GM18505 (cell line): ENCODE data around the gene GIMAP2.
"Not testable (repeated sequence)": the region's sequence is repeated elsewhere in the genome, so short reads cannot be mapped to it uniquely, and the experiment has no call there.

Source experiments
- ATAC-seq: cut with Tn5 transposase; IDR thresholded peaks from one replicate; pipeline ENCODE4 v1.9.1; 2021; ENCODE audit not compliant: unreplicated experiment
- POLR2A ChIP-seq: IDR thresholded peaks from 4 replicates; pipeline ENCODE4 v1.6.1; 2011; ENCODE audit warnings: borderline replicate concordance; ENCODE audit not compliant: insufficient read depth, insufficient read length; ENCODE audit errors: extremely low read depth

GIMAP2 gene

GRCh38 chr7:150685219-150686029 is at the start of gene GIMAP2:
Gene GIMAP2 (plus strand): TSS chr7:150685706. CDS start chr7:150687060, 1,354 bp downstream.
- peak; percentile 39 for TF ChIP-seq POLR2A
- ATAC-seq: peak; percentile 90

- ATAC-seq: no peak
- no peak for TF ChIP-seq POLR2A
Measured at GRCh38 chr7:150641854-150642253, 43.7 kb upstream of the GIMAP2 start.

- no peak for ATAC-seq
- TF ChIP-seq POLR2A: no peak
Measured at GRCh38 chr7:150642926-150643325, 42.6 kb upstream of the GIMAP2 start.

DNA sequence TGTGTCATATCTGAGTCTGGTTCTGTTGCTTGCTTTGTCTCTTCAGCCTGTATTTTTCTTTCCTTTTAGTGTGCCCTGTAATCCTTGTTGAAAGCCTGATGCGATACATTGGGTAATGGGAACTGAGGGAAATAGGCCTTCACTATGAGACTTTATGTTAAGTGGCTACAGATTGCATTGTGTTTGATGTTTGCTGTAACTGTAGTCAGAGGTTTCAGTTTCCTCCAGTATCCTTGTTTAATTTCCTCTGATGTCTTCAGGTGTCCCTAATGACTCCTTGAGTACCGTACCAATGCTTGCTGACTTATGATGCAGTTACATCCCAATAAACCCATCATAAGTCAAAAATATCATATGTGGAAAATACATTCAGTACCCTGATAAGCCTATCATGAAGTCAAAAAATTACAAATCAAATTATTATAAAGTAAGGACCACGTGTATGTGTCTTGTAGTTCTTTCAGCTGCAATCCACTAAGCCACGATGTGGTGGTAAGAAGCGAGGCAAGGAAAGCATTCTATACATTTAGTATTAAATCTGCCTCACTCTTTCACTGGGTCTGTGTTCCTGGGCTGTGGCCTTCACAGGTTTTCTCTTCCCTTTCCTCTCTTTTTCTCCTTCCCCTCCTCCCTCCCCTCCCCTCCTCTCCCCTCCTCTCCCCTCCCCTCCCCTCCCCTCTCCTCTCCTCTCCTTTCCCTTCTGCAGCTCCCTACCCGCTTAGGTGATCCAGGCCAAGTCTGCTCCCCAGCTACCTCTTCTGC is 40.1 kb upstream of the GIMAP2 start:
- ATAC-seq: no peak
- no peak for TF ChIP-seq POLR2A

GRCh38 chr7:150648353-150649079 is 37.0 kb upstream of the GIMAP2 start:
- TF ChIP-seq POLR2A: peak; percentile 15
- ATAC-seq: no peak

DNA sequence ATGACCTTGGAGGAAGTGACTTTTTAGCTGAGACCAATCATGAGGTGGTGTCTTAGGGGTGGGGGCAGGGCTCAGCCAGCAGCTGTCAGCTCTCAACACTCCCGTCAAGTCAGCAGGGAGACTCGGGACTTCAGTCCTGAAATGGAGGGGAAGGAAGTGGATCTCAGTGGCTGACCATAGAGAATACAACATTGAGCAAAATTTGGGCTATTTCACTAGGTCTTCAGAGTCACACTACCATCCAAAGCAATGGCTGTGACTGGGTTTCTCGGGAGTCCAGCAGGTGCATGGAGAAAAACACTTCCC is 36.5 kb upstream of the GIMAP2 start:
- ATAC-seq: no peak

GRCh38 chr7:150654692-150655091 is 30.8 kb upstream of the GIMAP2 start:
- no peak for ATAC-seq
- no peak for TF ChIP-seq POLR2A

More for the DNA sequence above, 36.5 kb upstream of the GIMAP2 start:
- TF ChIP-seq POLR2A: no peak

GRCh38 chr7:150656047-150656446 is 29.5 kb upstream of the GIMAP2 start:
- ATAC-seq: no peak
- no peak for TF ChIP-seq POLR2A

- no peak for TF ChIP-seq POLR2A
- no peak for ATAC-seq
Measured at GRCh38 chr7:150657526-150657925, 28.0 kb upstream of the GIMAP2 start.

GRCh38 chr7:150660939-150661613 is 24.4 kb upstream of the GIMAP2 start:
- no peak for ATAC-seq
- no peak for TF ChIP-seq POLR2A

GRCh38 chr7:150662821-150663220 is 22.7 kb upstream of the GIMAP2 start:
- ATAC-seq: not testable (repeated sequence)

DNA sequence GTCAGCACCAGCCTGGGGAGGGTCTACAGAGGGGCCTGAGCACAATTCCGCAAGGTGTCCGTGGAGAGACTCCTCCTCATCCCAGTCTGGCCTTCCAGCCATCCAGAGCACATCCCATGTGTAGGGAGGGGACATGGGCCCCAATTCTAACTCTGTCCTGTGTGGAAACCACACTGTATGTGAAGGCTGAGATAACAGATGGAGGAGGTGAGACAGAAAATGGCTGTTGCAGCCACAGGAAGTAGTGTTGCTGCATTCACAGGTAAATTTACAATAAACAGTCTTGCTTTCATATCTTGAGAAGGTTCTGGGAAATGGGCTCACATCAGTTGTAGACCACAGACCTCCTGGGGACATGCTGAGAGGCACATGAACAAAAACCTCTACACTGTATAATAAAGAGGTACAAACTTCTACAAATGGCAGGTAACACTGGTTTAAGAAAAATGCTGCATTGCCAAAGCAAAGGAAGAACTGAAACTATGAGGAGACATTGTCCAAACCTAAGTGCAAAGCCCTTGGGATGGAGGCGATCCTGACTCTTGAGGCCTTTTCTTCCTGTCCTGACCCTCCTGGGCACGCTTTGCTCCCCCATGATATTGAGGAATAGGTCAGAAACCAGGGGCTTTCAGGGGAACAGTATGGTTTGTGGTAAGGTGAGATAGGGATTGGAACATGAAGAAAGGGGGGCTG is 21.6 kb upstream of the GIMAP2 start:
- ATAC-seq: no peak
- no peak for TF ChIP-seq POLR2A
